EL (cell line): ENCODE results near the gene PLXNA2.

Experiments used
- DNase-seq: peaks from one replicate; pipeline ENCODE4 v3.0.0-alpha.2; 2016

PLXNA2 gene

DNA sequence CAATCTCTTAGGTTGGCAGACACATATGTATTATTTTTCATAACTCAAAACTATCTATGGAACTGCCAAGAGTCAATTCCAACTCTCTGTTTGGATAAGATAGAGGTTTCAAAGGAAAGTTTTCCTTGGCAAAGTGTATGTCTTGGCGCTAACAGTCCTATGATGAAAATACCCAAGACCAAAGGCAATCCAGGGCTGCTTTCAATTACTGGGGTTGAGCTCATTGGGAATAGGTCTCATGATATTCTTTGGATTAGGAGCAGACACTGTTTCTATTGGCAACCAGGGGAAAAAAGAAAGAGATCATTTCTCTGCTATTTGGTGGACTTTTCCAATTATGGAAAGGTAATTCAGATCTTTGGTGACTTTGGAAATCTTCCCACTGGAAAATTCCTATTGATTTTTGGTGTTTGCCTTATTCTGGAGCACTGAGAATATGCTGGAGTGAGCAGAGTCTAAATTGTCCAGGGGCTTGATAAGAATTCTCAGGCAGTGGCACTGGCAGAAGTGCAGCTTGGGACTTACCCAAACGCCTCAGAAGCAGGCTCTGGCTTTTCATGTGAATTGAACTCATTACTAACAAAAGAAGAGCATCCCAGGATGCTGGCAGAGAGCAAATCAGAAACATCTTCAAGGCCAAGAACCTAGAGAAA, 20.4 kb upstream of the PLXNA2 start:
- DNase-seq: no peak

GRCh38 chr1:208261874-208262273, 17.7 kb upstream of the PLXNA2 start:
- no peak for DNase-seq

GRCh38 chr1:208258277-208258676, 14.1 kb upstream of the PLXNA2 start:
- no peak for DNase-seq

GRCh38 chr1:208257351-208257750, 13.2 kb upstream of the PLXNA2 start:
- no peak for DNase-seq

DNA sequence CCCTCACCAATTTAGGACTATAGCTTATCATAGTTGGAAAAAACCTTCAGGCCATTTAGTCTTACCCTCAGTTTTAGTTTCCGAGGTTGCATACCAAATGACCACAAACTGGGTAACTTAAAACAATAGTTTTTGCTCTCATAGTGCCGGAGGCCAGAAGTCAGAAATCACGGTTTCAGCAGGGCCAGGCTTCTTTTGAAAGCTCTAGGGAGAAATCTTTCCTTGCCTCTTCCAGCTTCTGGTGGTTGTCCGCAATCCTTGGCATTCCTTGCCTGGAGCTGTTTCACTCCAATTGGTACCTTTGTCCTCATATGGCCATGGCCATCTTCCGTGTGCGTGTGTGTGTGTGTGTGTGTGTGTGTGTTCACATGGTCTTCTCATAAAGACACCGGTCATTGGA, 12.4 kb upstream of the PLXNA2 start:
- DNase-seq: peak; percentile 26

DNA sequence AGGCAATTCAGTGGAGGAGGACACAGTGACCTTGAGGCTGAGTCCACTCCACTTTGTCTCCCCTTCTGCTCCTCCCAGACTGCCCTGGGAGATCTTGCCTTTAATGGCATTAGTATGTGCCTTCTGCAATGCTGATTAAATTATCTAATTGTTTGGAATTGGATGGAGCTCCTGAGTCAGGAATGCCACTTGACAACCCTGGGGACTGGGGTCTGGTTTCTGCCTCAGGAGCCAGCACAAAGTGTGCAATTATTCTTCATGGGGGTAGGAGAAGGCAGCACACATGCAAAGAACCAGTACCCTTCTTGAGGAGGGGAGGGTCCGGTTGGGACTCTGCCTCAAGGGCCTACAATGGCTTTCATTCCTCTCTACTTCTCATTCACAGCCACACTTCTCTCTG, 11.9 kb upstream of the PLXNA2 start:
- DNase-seq: no peak

DNA sequence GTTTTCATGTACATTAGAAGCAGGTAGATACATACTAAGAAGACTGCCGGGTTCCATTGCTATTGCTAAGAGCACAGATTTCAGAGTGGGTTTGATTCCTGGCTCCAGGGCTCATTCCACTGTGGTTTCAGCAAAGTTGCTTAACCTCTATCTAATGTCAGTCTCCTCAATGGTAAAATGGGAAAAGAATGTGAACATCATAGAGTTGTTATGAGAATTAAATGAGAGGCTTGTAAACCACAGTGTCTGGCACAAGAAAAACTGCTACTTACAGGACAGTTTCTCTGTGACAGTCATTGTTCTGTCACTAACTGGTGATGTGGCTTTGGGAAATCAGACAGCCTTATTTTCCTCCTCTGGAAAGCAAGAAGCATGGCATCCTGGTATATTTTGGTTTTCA, 10.7 kb upstream of the PLXNA2 start:
- DNase-seq: peak; percentile 85

DNA sequence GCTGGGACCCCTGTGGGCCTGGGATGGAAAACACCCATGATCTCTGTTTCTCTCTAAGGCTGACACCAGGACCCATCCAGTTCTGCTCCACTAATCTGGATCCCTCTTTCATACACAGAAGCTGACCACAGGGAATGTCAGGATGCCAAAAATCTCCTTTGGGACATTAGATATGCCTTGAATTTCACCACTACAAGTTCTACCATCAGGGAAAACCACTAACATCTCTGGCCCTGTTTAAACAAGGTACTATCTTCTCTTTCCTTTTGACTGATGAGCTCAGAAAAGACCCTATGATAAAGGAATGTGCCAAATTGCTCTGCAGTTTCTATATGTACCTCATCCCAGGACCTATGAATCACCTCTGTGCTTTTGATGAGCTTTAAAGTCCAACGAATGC, 10.2 kb upstream of the PLXNA2 start:
- peak; percentile 56 for DNase-seq

DNA sequence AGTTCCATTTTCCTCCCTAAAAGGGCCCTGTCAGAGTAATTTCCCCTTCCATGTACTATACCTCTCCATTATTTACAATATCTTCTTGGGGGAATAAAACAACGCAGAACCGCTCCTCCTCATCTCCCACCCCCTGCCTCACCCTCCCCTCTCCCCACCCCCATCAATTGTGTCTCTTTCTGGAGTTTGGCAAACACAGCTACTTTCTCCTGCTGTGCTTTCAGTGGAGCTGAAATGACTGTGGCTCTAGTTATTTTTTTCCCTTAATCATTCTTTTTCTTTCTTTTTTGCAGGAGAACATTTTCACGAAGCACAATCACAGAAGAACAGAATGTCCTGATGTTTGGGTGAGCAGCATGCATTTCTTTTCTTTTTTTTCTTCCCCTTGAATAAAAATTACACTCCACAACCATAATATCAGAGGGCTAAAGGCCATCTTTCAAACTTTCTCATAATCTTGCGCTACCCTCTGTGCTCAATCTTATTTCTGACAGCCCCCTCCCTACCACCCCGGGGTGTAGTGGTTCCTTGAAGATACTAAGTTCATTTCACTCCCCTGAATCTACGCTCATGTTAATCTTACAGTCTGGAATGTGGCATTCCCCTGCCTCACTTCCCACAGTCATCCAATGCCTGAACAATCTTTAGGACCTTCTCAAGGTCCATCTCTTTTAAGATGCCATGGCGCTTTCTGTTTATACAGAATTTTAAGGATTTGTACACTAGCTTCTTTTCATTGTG, 8.8 kb upstream of the PLXNA2 start:
- DNase-seq: no peak

DNA sequence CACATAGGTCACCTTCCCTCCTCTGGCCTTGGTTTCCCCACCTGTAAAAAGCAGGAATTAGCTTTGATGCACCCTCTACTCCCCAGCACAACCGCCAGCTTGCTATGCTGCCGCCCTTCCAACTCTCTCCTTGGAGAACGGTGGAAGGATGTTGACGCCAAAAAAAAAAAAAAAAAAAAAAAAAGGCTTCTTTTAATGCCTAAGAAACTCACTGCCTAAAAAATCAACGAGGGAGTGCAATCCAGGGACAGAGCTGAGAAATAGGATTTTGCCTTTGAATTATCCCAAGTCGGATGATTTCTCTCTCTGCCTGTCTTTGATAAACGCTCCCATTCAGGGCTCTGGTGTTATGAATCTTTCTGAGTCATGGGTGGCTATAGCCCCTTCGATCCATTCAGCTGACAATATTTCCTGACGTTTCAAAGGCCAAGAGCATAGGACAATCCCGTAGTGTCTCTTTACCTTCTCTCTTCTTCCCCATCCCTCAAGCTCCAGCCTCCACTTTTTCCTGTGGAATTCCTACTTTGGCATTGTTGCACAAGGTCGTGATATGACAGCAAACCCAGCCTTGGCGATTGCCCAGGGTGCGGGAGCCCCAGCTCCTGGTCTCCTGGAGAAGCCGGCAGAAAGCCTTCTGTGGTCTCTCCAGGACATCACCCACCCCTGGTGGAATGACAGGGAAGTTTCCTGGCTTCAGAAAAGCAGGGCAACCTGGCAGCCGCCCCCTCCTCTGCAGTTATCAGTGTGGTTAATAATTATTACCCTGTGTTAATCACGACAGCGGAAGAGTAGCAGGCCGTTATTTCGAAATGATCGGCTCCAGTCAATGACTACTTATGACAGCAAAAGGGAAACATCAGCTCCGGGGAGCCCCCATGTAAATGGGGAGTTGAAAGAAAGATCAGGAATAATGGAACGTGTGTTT, 8.0 kb upstream of the PLXNA2 start:
- peak; percentile 52 for DNase-seq

GRCh38 chr1:208251015-208251414, 6.8 kb upstream of the PLXNA2 start:
- no peak for DNase-seq

GRCh38 chr1:208250613-208251012, 6.4 kb upstream of the PLXNA2 start:
- no peak for DNase-seq

GRCh38 chr1:208248991-208249696, 5.0 kb upstream of the PLXNA2 start:
- DNase-seq: no peak

GRCh38 chr1:208248307-208248801, 4.2 kb upstream of the PLXNA2 start:
- no peak for DNase-seq

DNA sequence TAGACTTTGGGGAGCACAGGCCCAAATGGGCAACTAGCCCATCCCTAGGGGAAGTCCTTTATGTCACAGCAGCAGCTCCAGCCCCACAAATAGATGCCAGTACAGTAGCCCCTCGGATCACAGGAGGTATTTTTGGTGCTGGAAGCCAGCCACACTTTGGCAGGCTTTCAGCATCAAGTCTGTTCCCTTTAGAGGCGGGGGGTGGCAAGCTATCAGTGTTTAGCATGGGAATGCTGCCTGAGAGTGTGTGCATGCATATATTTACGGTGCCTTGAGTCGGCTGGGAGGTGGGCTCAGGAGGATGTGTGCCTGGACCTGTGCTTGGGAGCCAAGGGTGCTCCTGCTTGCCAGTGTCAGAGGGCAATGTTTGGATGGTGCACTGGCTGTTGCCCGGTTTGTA, 3.5 kb upstream of the PLXNA2 start:
- DNase-seq: no peak

DNA sequence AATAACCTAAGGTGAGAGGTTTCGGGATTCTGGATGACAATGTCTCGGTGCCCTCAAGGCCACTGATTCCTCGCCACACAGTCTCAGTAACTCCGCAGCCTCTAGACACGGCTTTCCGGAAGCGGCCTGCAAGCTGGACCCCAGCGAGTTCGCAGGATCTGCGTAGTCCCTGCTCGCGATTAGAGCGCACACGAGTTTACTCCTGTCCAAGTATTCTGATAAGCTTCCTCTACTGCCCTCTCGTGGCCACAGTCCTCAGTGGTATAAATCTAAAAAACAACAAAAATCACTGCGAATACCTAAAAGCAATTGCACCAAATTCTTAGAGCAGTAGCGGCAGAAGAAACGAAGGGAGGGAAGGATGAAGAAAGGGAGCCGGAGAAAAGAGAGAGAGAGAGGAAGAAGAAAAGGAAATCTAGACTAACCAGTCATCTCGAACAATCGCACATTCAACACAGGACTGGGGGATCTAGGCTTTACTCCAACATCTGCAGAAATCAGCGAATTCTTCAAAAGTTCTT, 1.1 kb upstream of the PLXNA2 start:
- peak; percentile 94 for DNase-seq

DNA sequence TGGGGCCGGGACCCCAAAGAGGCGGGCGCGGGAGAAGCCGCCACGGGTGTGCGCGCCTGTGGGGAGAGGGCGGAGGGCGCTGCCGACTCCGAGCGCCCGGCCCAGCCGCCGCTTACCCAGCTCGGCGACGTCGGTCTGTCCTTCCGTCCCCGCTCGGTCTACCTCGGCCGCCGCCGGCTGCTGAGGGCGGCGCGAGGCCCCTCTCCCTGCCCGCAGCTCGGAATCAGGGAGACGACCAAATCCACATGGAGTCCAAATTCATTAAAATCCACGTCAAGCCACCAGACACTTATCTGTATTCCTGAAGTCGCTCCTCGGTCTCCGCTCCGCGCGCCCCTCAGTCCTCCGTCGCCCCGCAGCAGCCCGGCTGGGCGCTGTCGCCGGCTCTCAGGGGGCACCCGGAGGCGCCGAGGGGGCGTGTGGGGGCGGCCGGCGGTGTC, 637 bp downstream of the PLXNA2 start:
- peak; percentile 30 for DNase-seq

DNA sequence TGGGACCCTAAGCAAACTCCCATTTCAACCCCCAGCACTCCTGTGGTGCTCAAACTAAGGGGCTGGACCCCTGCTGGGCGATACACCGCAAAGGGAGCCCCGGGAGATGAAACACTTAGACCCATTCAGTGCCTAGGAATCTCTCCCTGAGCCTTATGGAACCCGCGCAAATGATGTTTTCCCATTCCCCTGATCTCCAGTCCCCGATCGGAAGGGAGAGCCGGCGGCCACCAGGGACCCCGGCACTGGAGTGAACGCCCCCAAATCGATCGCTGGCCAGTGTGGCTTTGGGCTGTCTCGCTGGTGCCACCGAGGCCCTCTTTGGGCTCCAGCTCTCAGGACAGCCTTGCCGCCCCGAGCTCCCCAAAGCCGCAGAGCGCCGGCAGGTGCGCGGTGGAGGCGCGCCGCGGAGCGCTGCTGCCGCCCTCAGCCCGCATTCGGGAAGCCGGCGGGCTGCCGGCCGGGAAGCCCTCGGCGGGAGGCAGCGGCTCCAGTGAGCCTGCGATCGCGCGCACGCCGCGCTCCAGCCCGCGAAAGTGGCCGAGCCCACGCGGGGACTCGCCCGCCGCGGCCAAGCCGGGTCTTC, 1.1 kb downstream of the PLXNA2 start:
- DNase-seq: peak; percentile 50

DNA sequence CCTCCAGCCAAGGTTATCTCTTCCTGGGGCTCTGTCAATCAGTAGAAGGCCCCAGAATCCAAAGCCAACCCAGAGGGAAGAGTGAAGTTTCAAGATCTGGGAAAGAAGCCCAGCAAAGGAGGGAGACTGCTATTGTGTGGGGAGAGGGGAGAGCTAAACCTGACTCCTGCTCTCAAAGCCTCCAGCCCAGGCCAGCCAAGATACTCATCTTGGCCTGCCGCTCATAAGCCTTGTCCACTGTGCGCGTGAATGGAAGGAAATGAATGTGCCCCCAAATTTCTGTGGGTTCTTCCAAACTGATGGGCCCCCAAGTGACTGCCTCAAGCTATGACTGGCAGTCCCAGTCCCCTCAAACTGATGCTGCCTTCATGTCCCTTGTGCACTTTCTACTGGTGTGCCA, 2.0 kb downstream of the PLXNA2 start:
- no peak for DNase-seq

- no peak for DNase-seq
Measured at GRCh38 chr1:208241512-208241911, 2.7 kb downstream of the PLXNA2 start.

GRCh38 chr1:208240662-208241355, 3.4 kb downstream of the PLXNA2 start:
- DNase-seq: no peak
